ENCODE data around the gene GAS2.

The GAS2 gene

DNA sequence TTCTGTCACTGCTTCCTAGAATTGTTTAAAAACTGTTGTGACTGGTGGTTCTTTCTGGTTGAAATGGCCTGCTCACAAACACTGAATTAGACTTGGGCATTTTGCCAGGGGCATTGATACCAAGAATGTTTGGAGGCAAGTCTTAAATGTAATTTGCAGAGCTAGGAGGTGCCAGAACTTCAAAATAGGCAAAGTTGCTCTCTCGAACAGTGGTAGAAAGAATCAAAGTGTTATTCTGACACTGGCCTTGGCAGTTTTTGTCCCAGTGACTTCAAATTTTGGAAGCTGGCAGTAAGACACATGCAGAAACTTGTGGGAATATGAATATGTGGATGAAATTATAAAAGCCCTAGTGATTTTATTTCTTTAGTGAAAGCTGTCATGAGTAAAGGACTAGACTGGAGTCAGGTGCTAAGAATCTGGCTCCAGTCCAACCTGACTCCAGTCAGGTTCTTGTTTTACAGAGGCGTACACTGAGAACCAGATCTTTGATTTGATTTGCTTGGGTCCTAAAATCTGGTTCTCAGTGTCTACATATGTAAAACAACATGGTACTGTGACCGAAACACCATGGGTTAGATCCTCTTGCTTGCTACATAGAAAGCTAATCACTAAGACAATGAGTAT lies 142.3 kb downstream of the GAS2 start:
- H3K27ac Mint-ChIP-seq, result no peak overlapping the region
- H3K4me3 Mint-ChIP-seq, result no peak overlapping the region
- no peaks in the 10 kb centered on the region for H3K4me1 Mint-ChIP-seq (ENCODE audit: low read depth)
- H3K27me3 Mint-ChIP-seq (ENCODE audit: low read depth), result no peaks in the 10 kb centered on the region
- H3K9me3 Mint-ChIP-seq, result peaks cover 8% of the 10 kb centered on the region
- no peaks in the 10 kb centered on the region for H3K36me3 Mint-ChIP-seq (ENCODE audit: low read depth)

GRCh38 chr11:22809893-22810292 lies 143.5 kb downstream of the GAS2 start:
- Mint-ChIP-seq H3K27me3 (ENCODE audit: low read depth) (no peaks in the 10 kb centered on the region), H3K9me3 (peaks cover 8% of the 10 kb centered on the region), H3K4me1 (ENCODE audit: low read depth) (no peaks in the 10 kb centered on the region), H3K36me3 (ENCODE audit: low read depth) (peaks cover 2% of the 10 kb centered on the region), H3K27ac (no peak overlapping the region), H3K4me3 (no peak overlapping the region)

DNA sequence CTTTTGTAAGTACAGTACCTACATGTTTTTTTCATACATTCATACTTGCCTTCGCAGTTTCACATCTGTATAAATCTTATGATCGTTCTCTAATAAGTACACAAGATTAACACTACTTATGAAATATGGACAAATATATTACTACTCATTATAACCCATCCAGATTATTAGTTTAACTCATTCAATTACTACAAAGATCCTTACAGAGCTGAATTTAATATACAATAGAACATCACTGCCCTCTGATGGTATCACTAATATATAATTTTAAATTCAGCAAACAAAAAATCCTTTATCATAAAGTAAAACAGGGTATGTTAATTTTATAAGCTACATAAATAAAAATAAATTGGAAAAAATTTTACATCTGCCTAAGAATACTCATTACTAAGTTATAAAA lies 155.8 kb downstream of the GAS2 start:
- Mint-ChIP-seq H3K27me3 (ENCODE audit: low read depth) (no peaks in the 10 kb centered on the region), H3K4me3 (no peak overlapping the region), H3K36me3 (ENCODE audit: low read depth) (peaks cover 27% of the 10 kb centered on the region), H3K4me1 (ENCODE audit: low read depth) (peaks cover under 1% of the 10 kb centered on the region), H3K27ac (no peak overlapping the region), H3K9me3 (no peaks in the 10 kb centered on the region)

- Mint-ChIP-seq H3K9me3 (no peaks in the 10 kb centered on the region), H3K27ac (peak overlapping the region; percentile 89), H3K36me3 (ENCODE audit: low read depth) (peaks cover 12% of the 10 kb centered on the region), H3K27me3 (ENCODE audit: low read depth) (peaks cover 4% of the 10 kb centered on the region), H3K4me1 (ENCODE audit: low read depth) (peaks cover 13% of the 10 kb centered on the region), H3K4me3 (peak overlapping the region; percentile 91)
Observed at GRCh38 chr11:22828373-22828772, 162.0 kb downstream of the GAS2 start.

DNA sequence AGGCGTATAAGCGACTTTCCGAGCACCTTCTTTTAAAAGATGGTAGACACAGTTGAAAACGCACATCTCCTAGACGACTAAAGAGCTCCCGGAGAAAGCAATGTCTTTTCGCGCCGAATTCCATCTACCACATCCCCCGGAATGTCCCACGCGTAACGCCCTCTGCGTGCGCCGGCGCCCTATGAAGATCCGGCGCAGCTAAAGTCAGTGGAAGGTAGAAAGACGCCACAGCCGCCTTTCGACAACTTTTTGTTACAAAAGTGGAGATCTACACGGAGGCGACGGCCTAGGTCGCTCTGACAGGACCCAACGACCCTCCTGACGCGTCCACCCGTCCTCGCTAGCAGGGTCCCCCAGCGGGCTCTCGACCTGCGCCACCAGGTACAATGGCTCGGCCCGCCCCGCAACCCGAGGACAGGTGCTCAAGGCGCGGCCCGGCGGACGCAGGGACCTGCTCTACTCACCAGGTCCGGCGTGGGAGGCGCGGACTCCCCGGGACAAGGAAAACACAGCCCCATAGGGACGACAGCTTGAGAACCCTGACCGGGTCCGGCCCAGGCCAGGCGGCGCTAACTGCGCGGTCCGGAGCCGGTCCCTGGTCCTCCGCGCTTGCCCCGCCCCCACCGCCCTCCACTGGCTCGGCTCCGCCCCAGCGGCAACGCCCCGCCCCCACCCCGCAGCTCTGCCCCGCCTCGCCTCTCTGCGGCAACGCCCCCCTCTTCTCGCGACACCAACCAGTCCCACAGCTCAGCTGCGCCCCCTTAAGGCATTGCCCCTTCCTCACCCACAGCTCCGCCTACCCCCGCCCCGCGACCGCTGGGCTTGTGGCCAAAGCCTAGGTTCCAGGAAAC lies 163.0 kb downstream of the GAS2 start, which contains the start of gene SVIP:
Gene SVIP (minus strand): TSS at position 571 of the 851 bp plus-strand sequence. CDS start 53 bp downstream, at position 518.
- peak within 1 kb of the TSS; percentile 91 for H3K4me3 Mint-ChIP-seq
- peaks cover 13% of the 10 kb centered on the region for H3K4me1 Mint-ChIP-seq (ENCODE audit: low read depth)
- H3K27me3 Mint-ChIP-seq (ENCODE audit: low read depth), result peaks cover 4% of the 10 kb centered on the region
- H3K36me3 Mint-ChIP-seq (ENCODE audit: low read depth), result peaks cover 8% of the 10 kb centered on the region
- H3K9me3 Mint-ChIP-seq, result no peaks in the 10 kb centered on the region
- H3K27ac Mint-ChIP-seq, result peak within 1 kb of the TSS; percentile 89

DNA sequence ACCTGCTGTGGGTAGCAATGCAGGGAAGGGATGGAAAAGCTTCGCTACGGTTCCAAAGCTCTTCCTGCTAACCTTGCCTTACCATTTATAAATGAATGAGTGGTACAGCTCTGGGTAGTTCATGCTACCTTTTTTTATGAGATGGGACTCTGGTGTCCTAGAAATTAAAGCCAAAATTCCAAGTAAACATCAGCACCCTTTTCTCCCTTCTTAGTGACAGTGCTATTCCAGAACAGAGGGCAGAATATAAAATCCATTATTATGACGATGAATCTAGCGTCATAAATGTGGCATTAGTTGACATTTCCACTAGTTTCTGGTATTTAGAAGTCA lies 163.6 kb downstream of the GAS2 start:
- H3K4me1 Mint-ChIP-seq (ENCODE audit: low read depth), result peaks cover 13% of the 10 kb centered on the region
- peak overlapping the region; percentile 80 for H3K27ac Mint-ChIP-seq
- H3K27me3 Mint-ChIP-seq (ENCODE audit: low read depth), result peaks cover 4% of the 10 kb centered on the region
- peaks cover 3% of the 10 kb centered on the region for H3K36me3 Mint-ChIP-seq (ENCODE audit: low read depth)
- no peaks in the 10 kb centered on the region for H3K9me3 Mint-ChIP-seq
- peak overlapping the region; percentile 91 for H3K4me3 Mint-ChIP-seq

DNA sequence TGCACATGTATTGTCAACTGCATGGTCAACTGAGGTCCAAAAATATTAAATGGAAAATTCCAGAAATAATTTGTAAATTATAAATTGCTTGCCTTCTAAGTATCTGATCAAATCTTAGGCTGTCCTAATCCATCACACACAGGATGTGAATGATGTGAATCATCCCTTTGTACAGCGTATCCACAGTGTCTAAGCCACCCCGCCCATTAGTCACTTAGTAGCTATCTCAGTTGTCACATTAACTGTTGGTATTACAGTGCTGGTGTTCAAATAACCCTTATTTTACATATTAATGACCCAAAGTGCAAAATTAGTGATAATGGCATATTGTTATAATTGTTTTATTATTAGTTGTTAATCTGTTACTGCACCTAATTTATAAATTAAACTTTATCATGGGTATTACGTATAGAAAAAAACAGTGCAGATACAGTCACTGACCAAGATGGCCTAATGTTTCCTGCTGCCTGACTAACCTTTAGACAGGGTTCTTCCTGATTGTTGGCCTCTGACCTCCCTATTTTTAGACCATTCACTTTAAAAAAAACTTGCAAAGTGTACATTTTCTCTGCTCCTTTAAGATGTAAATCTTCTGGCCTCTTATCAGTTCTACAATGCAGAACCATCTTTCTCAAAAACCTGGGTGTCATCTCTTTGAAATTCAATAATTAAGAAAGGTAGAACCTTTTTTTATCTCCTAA lies 166.1 kb downstream of the GAS2 start:
- peaks cover 11% of the 10 kb centered on the region for H3K4me1 Mint-ChIP-seq (ENCODE audit: low read depth)
- no peak overlapping the region for H3K4me3 Mint-ChIP-seq
- no peaks in the 10 kb centered on the region for H3K36me3 Mint-ChIP-seq (ENCODE audit: low read depth)
- no peaks in the 10 kb centered on the region for H3K9me3 Mint-ChIP-seq
- no peak overlapping the region for H3K27ac Mint-ChIP-seq
- H3K27me3 Mint-ChIP-seq (ENCODE audit: low read depth), result peaks cover 4% of the 10 kb centered on the region

DNA sequence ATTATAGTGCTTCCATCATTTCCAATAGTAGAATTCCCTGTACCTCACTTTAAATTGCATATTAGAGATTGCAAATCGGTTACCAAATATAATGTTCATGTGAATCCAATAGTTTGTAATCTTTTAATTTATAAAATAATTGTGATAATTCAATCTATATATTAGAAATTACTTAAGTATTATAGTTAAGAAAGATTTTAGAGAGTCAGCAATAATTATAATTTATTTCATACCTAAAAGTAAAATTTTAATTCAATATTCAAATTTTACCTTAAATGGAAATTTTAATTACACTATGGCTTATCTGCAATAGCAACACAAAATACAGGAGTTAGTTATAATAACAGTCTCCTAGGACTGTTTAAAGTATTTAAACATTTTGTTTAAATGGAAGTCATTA lies 180.3 kb downstream of the GAS2 start:
- Mint-ChIP-seq H3K4me3 (no peak overlapping the region), H3K36me3 (ENCODE audit: low read depth) (no peaks in the 10 kb centered on the region), H3K9me3 (no peaks in the 10 kb centered on the region), H3K27ac (no peak overlapping the region), H3K4me1 (ENCODE audit: low read depth) (no peaks in the 10 kb centered on the region), H3K27me3 (ENCODE audit: low read depth) (no peaks in the 10 kb centered on the region)

DNA sequence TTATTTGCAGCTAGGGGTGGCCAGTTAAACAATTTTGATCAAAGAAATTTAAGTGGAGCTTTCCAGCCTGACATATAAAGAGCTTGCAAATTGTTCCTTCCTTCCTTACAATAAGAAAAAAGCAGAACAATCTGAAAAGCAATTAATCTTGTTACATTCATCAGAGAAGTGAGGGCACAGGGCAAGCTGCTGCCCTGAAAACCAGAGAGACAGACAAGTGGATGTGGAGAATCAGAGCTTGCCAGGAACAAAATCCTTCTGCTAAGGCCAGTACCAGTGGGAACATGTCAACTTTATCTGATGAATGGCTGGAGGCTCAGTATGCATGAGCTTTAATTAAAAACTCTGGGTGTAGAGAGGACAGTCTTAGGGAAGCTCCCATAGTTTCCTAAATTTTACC lies 185.1 kb downstream of the GAS2 start:
- no peaks in the 10 kb centered on the region for H3K36me3 Mint-ChIP-seq (ENCODE audit: low read depth)
- H3K4me3 Mint-ChIP-seq, result no peak overlapping the region
- H3K27ac Mint-ChIP-seq, result no peak overlapping the region
- no peaks in the 10 kb centered on the region for H3K4me1 Mint-ChIP-seq (ENCODE audit: low read depth)
- no peaks in the 10 kb centered on the region for H3K9me3 Mint-ChIP-seq
- H3K27me3 Mint-ChIP-seq (ENCODE audit: low read depth), result no peaks in the 10 kb centered on the region

DNA sequence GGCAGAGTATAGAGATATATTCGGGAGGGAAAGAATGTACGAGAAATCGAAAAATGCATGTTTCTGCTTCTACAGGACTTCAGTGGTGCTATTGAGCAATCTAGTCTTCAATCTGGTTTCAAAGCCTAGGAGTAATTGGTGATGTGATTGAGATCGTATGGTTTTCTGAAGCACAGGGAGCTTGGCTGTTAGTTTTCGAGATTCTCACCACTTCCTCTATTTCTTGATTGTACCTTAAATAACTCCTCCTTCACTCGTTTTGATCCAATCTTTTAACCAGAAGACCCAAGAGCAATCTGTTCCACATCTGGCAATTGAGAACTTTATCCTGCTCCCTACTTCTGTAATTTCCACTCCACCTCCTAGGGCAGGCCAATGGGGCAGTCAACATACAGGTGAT lies 193.3 kb downstream of the GAS2 start:
- H3K4me1 Mint-ChIP-seq (ENCODE audit: low read depth), result no peaks in the 10 kb centered on the region
- H3K9me3 Mint-ChIP-seq, result no peaks in the 10 kb centered on the region
- no peaks in the 10 kb centered on the region for H3K27me3 Mint-ChIP-seq (ENCODE audit: low read depth)
- no peak overlapping the region for H3K4me3 Mint-ChIP-seq
- H3K27ac Mint-ChIP-seq, result no peak overlapping the region
- H3K36me3 Mint-ChIP-seq (ENCODE audit: low read depth), result no peaks in the 10 kb centered on the region

GRCh38 chr11:22860241-22860640 lies 193.8 kb downstream of the GAS2 start, which contains the start of gene CCDC179:
TSS of gene CCDC179 (minus strand) at chr11:22860474. CDS start at chr11:22860421, 53 bp downstream.
- H3K36me3 Mint-ChIP-seq (ENCODE audit: low read depth), result no peaks in the 10 kb centered on the region
- no peaks in the 10 kb centered on the region for H3K27me3 Mint-ChIP-seq (ENCODE audit: low read depth)
- no peak within 1 kb of the TSS for H3K27ac Mint-ChIP-seq
- H3K4me1 Mint-ChIP-seq (ENCODE audit: low read depth), result no peaks in the 10 kb centered on the region
- no peak within 1 kb of the TSS for H3K4me3 Mint-ChIP-seq
- H3K9me3 Mint-ChIP-seq, result no peaks in the 10 kb centered on the region

Data from T-helper 1 cell treated with Interleukin-12 subunit alpha and Interleukin-12 subunit beta and Interleukin-4 antibody, amounts not matched to agents 30 μg/mL and 1 μg/mL, for 36 hours (primary cell).